GM23338 (cell line): Measurements from ENCODE around the gene VPS54. TPM values are rescaled to one million over a fixed set of nuclear protein-coding genes. Genes with fewer than 3 reads are reported as not detected.

ENCODE experiments used
- ATAC-seq: fragments of 200-7000 bp; cut with Tn5 transposase; 3 replicates; pipeline ENCODE4 v1.9.1; 2020
- DNase-seq: peaks from one replicate; pipeline ENCODE4 v3.0.0-alpha.2; 2015; ENCODE audit warnings: low spot score
- H2AFZ ChIP-seq: fragments of 200-600 bp; sonication (generic); 2 replicates; pipeline ENCODE4 v1.8.0; 2016; ENCODE audit warnings: antibody characterized with exemption, mild to moderate bottlenecking, moderate library complexity
- H3F3A ChIP-seq: fragments of 200-600 bp; sonication (generic); replicated peaks from 2 replicates; pipeline ENCODE4 v1.8.0; 2017; ENCODE audit warnings: antibody characterized with exemption, mixed run types, low read depth
- H3K27ac ChIP-seq: fragments of 200-600 bp; sonication (generic); 2 replicates; pipeline ENCODE4 v1.6.1; 2016; ENCODE audit warnings: low read depth
- H3K27me3 ChIP-seq: fragments of 200-600 bp; sonication (generic); 2 replicates; pipeline ENCODE4 v1.8.0; 2016; ENCODE audit warnings: mild to moderate bottlenecking, mixed run types, moderate library complexity; ENCODE audit not compliant: insufficient read depth
- H3K36me3 ChIP-seq: fragments of 200-600 bp; sonication (generic); 2 replicates; pipeline ENCODE4 v1.8.0; 2016; ENCODE audit warnings: mild to moderate bottlenecking; ENCODE audit not compliant: insufficient read depth
- H3K4me1 ChIP-seq: fragments of 200-600 bp; sonication (generic); 2 replicates; pipeline ENCODE4 v1.8.0; 2016; ENCODE audit warnings: mild to moderate bottlenecking, moderate library complexity; ENCODE audit not compliant: insufficient read depth
- H3K4me2 ChIP-seq: fragments of 200-600 bp; sonication (generic); 2 replicates; pipeline ENCODE4 v1.7.1; 2017; ENCODE audit warnings: mixed run types
- H3K4me3 ChIP-seq: fragments of 200-600 bp; sonication (generic); 2 replicates; pipeline ENCODE4 v1.6.1; 2016; ENCODE audit warnings: mixed run types
- H3K79me2 ChIP-seq: fragments of 200-600 bp; sonication (generic); replicated peaks from 2 replicates; pipeline ENCODE4 v1.8.0; 2017; ENCODE audit warnings: mild to moderate bottlenecking; ENCODE audit not compliant: insufficient read depth
- H3K9me2 ChIP-seq: fragments of 200-600 bp; sonication (generic); 2 replicates; pipeline ENCODE4 v1.8.0; 2017; ENCODE audit not compliant: insufficient read depth
- H4K20me1 ChIP-seq: fragments of 200-600 bp; sonication (generic); replicated peaks from 2 replicates; pipeline ENCODE4 v1.8.0; 2017; ENCODE audit warnings: mild to moderate bottlenecking; ENCODE audit not compliant: insufficient read depth
- H3K27ac Mint-ChIP-seq: 2 replicates; pipeline ENCODE4 v1.8.0; 2020; ENCODE audit warnings: inconsistent platforms, mild to moderate bottlenecking, moderate library complexity, mixed read lengths
- H3K27me3 Mint-ChIP-seq: 3 replicates; pipeline ENCODE4 v1.8.0; 2022; ENCODE audit warnings: low read depth, mild to moderate bottlenecking, moderate library complexity, mixed read lengths, inconsistent platforms; ENCODE audit not compliant: insufficient read depth, poor library complexity
- H3K36me3 Mint-ChIP-seq: 3 replicates; pipeline ENCODE4 v1.8.0; 2021; ENCODE audit warnings: low read depth, mild to moderate bottlenecking, inconsistent platforms, moderate library complexity, mixed read lengths
- H3K4me1 Mint-ChIP-seq: 3 replicates; pipeline ENCODE4 v1.8.0; 2020; ENCODE audit warnings: mild to moderate bottlenecking, inconsistent platforms, mixed read lengths
- H3K4me3 Mint-ChIP-seq: 3 replicates; pipeline ENCODE4 v1.8.0; 2021; ENCODE audit warnings: moderate library complexity, mild to moderate bottlenecking, inconsistent platforms, mixed read lengths
- H3K9me3 Mint-ChIP-seq: 3 replicates; pipeline ENCODE4 v1.8.0; 2020; ENCODE audit warnings: moderate library complexity, mild to moderate bottlenecking, inconsistent platforms, mixed read lengths
- CTCF ChIP-seq, 2 experiments: fragments of 200-600 bp in 1 of 2; sonication (generic) in 1 of 2; conservative IDR thresholded peaks; 2 replicates each; pipeline versions ENCODE4 v1.5.1 to v1.6.1; 2016 to 2017; ENCODE audit warnings: antibody characterized with exemption in 2 of 2, low read depth in 2 of 2, mild to moderate bottlenecking in 2 of 2, moderate library complexity in 1 of 2
- EZH2 ChIP-seq: fragments of 200-600 bp; sonication (generic); IDR thresholded peaks from one replicate; pipeline ENCODE4 v1.8.0; 2017; ENCODE audit warnings: antibody characterized with exemption, mild to moderate bottlenecking, low read depth; ENCODE audit not compliant: unreplicated experiment
- EZH2phosphoT487 ChIP-seq: fragments of 200-600 bp; sonication (generic); IDR thresholded peaks from one replicate; pipeline ENCODE4 v1.8.1; 2018; ENCODE audit warnings: antibody characterized with exemption; ENCODE audit not compliant: unreplicated experiment
- JUNB ChIP-seq: IDR thresholded peaks from one replicate; pipeline ENCODE4 v1.6.1; 2016; ENCODE audit warnings: antibody characterized with exemption; ENCODE audit not compliant: unreplicated experiment
- NANOG ChIP-seq: IDR thresholded peaks from 2 replicates; pipeline ENCODE4 v1.6.1; 2016; ENCODE audit warnings: antibody characterized with exemption, borderline replicate concordance
- POLR2AphosphoS5 ChIP-seq: IDR thresholded peaks from 2 replicates; pipeline ENCODE4 v1.6.1; 2016; ENCODE audit warnings: antibody characterized with exemption, low read depth
- REST ChIP-seq: IDR thresholded peaks from one replicate; pipeline ENCODE4 v1.6.1; 2018; ENCODE audit warnings: antibody characterized with exemption; ENCODE audit not compliant: unreplicated experiment
- STAT1 ChIP-seq: IDR thresholded peaks from one replicate; pipeline ENCODE4 v1.6.1; 2016; ENCODE audit warnings: antibody characterized with exemption; ENCODE audit not compliant: unreplicated experiment
- ZNF114 ChIP-seq: fragments of 250-450 bp; sonication (Bioruptor Pico); IDR thresholded peaks from 2 replicates; pipeline ENCODE4 v1.5.0; 2020; ENCODE audit warnings: mild to moderate bottlenecking, moderate library complexity
- ZNF331 ChIP-seq: fragments of 250-450 bp; sonication (Bioruptor Pico); IDR thresholded peaks from 2 replicates; pipeline ENCODE4 v1.5.0; 2020; ENCODE audit warnings: low read depth, mild to moderate bottlenecking, moderate library complexity
- ZNF462 ChIP-seq: fragments of 250-450 bp; sonication (Bioruptor Pico); IDR thresholded peaks from 2 replicates; pipeline ENCODE4 v1.5.0; 2020; ENCODE audit warnings: mild to moderate bottlenecking, moderate library complexity
- polyA plus RNA-seq: library from polyadenylated mRNA; unstranded; fragments of >200 nt; fragmentation: Nextera tagmentation; extraction: Ambion mirVana; gene quantifications from 2 replicates; pipeline ENCODE4 v1.2.1, GENCODE V29; 2016
- total RNA-seq: library from RNA; depleted of rRNA; stranded (reverse); fragments of >200 nt; shearing (Covaris generic); gene quantifications from 2 replicates; pipeline ENCODE4 v1.2.3, GENCODE V29; 2014

VPS54 gene
- total and polyA plus RNA-seq, 2 experiments from 2014 or later = 6.6 to 17.0 TPM

- peaks cover 50% of the 10 kb centered on the region for H3K4me1 Mint-ChIP-seq
These were observed 160.9 kb downstream of the VPS54 start for GRCh38 chr2:63858291-63858690.

More at GRCh38 chr2:63858291-63858690, 160.9 kb downstream of the VPS54 start:
- no peaks in the 10 kb centered on the region for H3K9me2 ChIP-seq
- Mint-ChIP-seq H3K27ac (peak overlapping the region; percentile 25; the same call in 1 of the 2 replicates), H3K36me3 (peaks cover 88% of the 10 kb centered on the region), H3K9me3 (no peaks in the 10 kb centered on the region), H3K27me3 (no peaks in the 10 kb centered on the region), H3K4me3 (no peak overlapping the region; the same call in 2 of the 3 replicates)
- H3F3A ChIP-seq = 0 out of 2 replicates have a peak, but pooled peaks cover 6% of the 10 kb centered on the region
- H4K20me1 ChIP-seq = peaks cover 38% of the 10 kb centered on the region
- no peak overlapping the region for H3K4me3 ChIP-seq
- H3K27me3 ChIP-seq = no peaks in the 10 kb centered on the region
- H3K4me2 ChIP-seq = no peak overlapping the region
- no peak for ATAC-seq
- peaks cover 63% of the 10 kb centered on the region for H3K36me3 ChIP-seq
- no peak for DNase-seq
- H3K27ac ChIP-seq = peak overlapping the region; percentile 98; the same call in 1 of the 2 replicates
- H3K4me1 ChIP-seq = peaks cover 45% of the 10 kb centered on the region
- H3K79me2 ChIP-seq = peaks cover 98% of the 10 kb centered on the region
- TF ChIP-seq EZH2phosphoT487 (no peak), EZH2 (no peak), ZNF462 (CRISPR knock-in tag) (no peak), CTCF (conservative IDR thresholded peaks at IDR 0.05; ENCODE audit: low read depth in 2 of 2) (no peak), POLR2AphosphoS5 (no peak), JUNB (no peak), REST (no peak), ZNF114 (CRISPR knock-in tag) (no peak), STAT1 (no peak), NANOG (no peak), ZNF331 (CRISPR knock-in tag) (no peak)
- no peak overlapping the region for H2AFZ ChIP-seq
